Measurements from ENCODE around the gene BDH2.

BDH2 gene

DNA sequence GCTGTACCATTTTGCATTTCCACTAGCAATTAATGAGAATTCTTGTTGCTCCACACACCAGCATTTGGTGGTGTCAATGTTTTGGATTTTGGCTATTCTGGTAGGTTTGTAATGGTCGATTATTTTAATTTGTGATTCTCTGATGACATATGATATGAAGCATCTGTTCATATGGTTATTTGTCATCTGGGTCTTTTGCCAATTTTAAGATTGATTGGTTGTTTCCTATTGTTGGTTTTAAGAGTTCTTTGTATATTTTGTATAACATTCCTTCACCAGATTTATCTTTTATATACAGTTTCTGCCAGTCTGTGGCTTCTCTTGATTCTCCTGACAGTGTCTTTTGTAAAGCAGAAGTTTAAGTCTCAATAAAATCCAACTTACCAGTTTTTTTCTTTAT, 18.5 kb upstream of the BDH2 start:
- H3K4me3 ChIP-seq (ENCODE audit: low read length), result no peak overlapping the region
- DNase-seq (ENCODE audit: low read depth), result peak; percentile 28
- TF ChIP-seq, protein P1, sequence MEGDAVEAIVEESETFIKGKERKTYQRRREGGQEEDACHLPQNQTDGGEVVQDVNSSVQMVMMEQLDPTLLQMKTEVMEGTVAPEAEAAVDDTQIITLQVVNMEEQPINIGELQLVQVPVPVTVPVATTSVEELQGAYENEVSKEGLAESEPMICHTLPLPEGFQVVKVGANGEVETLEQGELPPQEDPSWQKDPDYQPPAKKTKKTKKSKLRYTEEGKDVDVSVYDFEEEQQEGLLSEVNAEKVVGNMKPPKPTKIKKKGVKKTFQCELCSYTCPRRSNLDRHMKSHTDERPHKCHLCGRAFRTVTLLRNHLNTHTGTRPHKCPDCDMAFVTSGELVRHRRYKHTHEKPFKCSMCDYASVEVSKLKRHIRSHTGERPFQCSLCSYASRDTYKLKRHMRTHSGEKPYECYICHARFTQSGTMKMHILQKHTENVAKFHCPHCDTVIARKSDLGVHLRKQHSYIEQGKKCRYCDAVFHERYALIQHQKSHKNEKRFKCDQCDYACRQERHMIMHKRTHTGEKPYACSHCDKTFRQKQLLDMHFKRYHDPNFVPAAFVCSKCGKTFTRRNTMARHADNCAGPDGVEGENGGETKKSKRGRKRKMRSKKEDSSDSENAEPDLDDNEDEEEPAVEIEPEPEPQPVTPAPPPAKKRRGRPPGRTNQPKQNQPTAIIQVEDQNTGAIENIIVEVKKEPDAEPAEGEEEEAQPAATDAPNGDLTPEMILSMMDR (conservative IDR thresholded peaks at IDR 0.05; ENCODE audit: low read length), result no peak

DNA sequence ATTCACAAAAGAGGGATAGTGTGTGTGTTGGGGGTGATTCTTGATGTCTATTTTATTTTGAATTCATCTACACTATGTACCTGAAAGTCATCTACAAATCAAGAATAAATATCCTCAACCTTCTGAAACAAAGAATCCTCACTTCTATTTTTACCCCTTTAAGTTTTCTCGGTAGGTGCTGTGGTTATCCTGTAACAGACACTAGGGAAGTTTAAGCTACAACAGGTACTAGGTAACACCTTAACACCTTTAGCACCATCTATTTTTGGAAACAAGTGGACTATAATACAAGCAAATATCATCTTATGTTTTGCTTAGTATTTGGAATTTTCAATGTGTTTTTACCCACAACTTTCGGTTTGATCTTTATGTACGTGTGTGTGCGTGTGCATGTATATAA, 12.0 kb upstream of the BDH2 start:
- no peak for DNase-seq (ENCODE audit: low read depth)
- no peak overlapping the region for H3K4me3 ChIP-seq (ENCODE audit: low read length)
- TF ChIP-seq, protein P1 (conservative IDR thresholded peaks at IDR 0.05; ENCODE audit: low read length), result no peak

DNA sequence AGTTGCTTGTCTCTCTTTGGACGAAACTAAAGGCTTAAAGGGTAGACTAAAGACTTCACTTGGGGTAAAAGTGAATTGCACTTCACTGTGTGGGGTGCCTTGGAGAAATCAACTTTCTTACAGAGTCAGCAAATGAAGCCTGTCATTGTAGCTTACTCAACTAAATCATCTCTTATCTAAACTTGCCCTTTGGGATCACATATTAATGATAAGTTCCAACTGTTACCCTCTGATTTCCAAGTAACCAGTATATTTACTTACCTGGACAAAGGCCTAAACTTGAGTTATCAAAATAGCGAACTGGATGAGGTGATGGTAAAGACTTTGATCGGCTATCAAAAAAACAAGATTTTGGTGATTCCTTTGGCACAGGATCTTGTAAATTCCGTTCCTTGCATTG, 8.9 kb upstream of the BDH2 start:
- TF ChIP-seq, protein P1 (conservative IDR thresholded peaks at IDR 0.05; ENCODE audit: low read length), result no peak
- DNase-seq (ENCODE audit: low read depth), result no peak
- no peak overlapping the region for H3K4me3 ChIP-seq (ENCODE audit: low read length)

DNA sequence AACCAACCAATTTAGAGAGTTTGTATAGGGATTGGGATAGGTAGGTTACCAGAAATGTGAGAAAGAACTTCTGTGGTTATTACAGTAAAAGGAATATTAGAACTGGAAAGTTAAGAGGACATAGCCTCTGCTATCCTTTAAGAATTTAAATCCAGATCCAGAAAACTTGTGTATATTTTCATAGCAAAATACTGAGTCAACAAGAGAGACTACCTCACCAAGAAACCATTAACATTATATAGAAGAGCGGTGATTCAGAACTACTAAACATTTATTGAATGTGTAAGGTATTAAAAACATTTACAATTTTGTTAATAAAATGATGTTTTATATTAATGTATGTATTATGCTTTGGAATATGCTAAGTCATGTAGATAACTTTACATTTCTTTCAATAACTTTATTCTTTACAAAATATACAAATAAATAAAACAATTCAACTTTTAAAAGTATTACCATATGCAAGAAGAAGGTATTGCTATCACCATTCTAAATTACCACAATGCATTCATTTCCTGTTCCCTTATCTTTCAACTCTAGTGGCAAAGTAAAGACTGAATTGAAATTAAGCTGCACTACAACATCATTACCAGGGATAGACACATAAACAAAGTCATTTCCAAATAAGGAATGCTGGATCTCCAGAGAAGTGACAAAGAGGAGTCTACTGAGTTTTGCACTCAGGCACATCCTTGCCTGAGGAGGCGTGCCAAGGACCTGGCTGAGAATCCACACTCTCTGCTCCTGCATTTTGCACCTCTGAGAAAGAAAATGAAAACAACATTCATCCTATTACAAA, 6.1 kb upstream of the BDH2 start:
- no peak for DNase-seq (ENCODE audit: low read depth)
- TF ChIP-seq, protein P1 (conservative IDR thresholded peaks at IDR 0.05; ENCODE audit: low read length), result no peak
- H3K4me3 ChIP-seq (ENCODE audit: low read length), result no peak overlapping the region

DNA sequence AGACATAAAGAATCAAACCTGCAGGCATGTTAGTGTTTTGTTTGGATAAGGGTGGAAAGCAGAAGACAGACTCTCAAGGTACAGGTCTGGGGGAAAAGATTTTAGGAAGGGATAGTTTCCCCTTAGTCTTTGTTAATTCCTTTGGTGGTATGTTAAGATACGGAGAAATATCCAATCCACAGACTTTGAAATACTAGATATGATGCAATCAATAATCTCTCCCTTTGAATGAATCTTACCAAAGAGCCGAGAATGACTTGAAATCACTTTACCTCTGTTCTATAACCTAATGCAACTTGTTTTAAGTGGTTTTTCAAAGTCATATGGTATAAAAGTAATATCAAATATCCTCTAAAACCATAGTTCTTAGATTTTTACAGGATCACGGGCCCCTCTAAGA, 5.3 kb upstream of the BDH2 start:
- DNase-seq (ENCODE audit: low read depth), result no peak
- no peak overlapping the region for H3K4me3 ChIP-seq (ENCODE audit: low read length)
- TF ChIP-seq, protein P1 (conservative IDR thresholded peaks at IDR 0.05; ENCODE audit: low read length), result no peak

DNA sequence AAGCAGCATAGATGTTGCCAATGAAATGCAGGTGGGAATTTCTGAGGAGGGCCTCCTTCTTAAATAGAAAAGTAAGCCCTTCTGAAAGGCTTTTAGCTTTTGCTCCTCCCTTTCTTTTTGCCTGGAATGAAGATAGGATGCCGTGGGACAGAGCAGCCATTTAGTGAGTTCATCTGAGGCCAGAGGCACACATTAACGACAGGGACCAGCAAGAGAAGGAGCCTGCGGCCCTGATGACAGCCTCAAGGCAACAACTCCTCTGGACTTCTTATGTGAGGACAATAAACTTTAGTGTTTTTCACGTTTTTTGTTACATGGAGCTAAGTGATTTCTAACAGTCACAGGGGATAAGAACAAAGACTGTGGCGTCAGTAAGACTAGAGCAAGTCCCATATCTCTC, 1.1 kb upstream of the BDH2 start:
- TF ChIP-seq, protein P1 (conservative IDR thresholded peaks at IDR 0.05; ENCODE audit: low read length), result no peak
- H3K4me3 ChIP-seq (ENCODE audit: low read length), result no peak overlapping the region
- DNase-seq (ENCODE audit: low read depth), result no peak

DNA sequence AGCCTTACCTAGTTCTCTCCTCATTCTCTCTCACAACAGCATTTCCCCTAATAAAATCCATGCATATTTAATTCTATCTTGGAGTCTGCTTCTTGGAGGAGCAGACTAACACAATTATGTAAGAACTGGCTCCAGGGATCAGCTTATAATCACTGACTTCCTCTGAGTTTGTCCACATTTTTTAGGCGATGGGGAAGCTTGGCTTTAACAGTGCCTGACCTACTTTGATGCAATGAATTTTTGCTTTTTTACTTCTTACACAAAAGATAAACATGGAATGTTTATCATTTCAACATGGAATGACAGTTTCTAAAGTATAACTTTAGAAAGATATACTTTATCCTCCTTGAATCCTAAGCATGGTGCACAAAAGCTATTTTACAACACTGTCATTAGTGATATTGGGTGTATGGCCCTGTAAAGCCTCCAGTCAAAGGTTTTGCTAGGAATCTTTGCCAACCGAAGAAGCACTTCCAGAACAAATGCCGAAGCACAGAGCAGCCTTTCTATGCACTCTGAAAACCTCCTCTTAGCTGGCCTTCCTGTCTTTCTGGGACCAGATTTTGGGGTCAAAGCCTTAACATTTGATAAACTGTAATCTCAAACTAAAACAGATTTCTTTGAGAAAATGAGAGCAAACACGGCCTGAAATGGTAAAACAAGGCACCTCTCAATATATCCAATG, 736 bp downstream of the BDH2 start:
- peak; percentile 27 for DNase-seq (ENCODE audit: low read depth)
- TF ChIP-seq, protein P1 (conservative IDR thresholded peaks at IDR 0.05; ENCODE audit: low read length), result no peak
- peak overlapping the region; percentile 64 for H3K4me3 ChIP-seq (ENCODE audit: low read length)
